ENCODE data around the gene RIOX2.

RIOX2 gene

GRCh38 chr3:97901313-97902248 lies 70.7 kb downstream of the RIOX2 start:
- DNase-seq: no peak

GRCh38 chr3:97899331-97899730 lies 72.9 kb downstream of the RIOX2 start:
- no peak for DNase-seq

GRCh38 chr3:97896547-97896946 lies 75.7 kb downstream of the RIOX2 start:
- no peak for DNase-seq

DNA sequence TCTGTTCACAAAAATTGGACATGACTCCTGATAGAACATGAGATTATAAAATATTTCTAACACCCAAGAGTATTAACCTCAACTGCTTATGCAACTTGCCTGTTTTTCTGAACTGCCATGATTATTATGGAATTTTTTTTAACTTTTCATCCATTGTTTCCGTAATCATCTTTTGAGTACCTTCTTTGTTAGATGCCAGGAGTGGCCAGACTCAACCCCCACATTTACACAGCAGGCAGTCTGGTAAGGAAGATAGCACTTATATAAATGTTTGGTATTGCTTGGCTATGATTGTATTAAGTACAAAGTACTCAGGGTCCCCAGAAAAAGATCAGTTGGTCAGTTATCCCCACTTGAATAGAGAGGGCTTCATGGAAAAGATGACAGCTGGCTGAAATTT lies 76.1 kb downstream of the RIOX2 start:
- no peak for DNase-seq

- DNase-seq: no peak
Measured at GRCh38 chr3:97895216-97895615, 77.0 kb downstream of the RIOX2 start.

GRCh38 chr3:97892852-97893251 lies 79.4 kb downstream of the RIOX2 start:
- DNase-seq: no peak

All from eye (tissue), 1 donor.